Measurements from ENCODE around the gene FGD4.

FGD4 gene

GRCh38 chr12:32366714-32367113 lies 32.6 kb upstream of the FGD4 start:
- H3K36me3 ChIP-seq (ENCODE audit: insufficient read depth, low read length): peaks cover 4% of the 10 kb centered on the region; the same call in 1 of the 2 replicates
- no peak for ATAC-seq (ENCODE audit: insufficient read depth, low read depth)
- H3K4me1 ChIP-seq (ENCODE audit: insufficient read depth, low read length): no peaks in the 10 kb centered on the region
- H3K9me3 ChIP-seq (ENCODE audit: insufficient read depth, low read length, severe bottlenecking): no peaks in the 10 kb centered on the region
- no peaks in the 10 kb centered on the region for H4K20me1 ChIP-seq (ENCODE audit: insufficient read depth, low read length)
- no peaks in the 10 kb centered on the region for H3K27me3 ChIP-seq (ENCODE audit: insufficient read depth, low read length, poor library complexity)
- DNase-seq: no peak
- no peak overlapping the region for H3K9ac ChIP-seq (ENCODE audit: low read depth, low read length)
- H3K27ac ChIP-seq (ENCODE audit: low read length): no peak overlapping the region
- no peaks in the 10 kb centered on the region for H3K79me2 ChIP-seq (ENCODE audit: insufficient read depth, low read length)
- H3K4me3 ChIP-seq (ENCODE audit: low read depth in 1 of 2, low read length in 2 of 2): no peak overlapping the region
- no peak overlapping the region for H2AFZ ChIP-seq (ENCODE audit: low read depth, low read length)
- TF ChIP-seq EZH2 (IDR thresholded peaks at IDR 0.05; ENCODE audit: borderline replicate concordance, low read depth, low read length, severe bottlenecking) (no peak), CTCF (IDR thresholded peaks at IDR 0.05; ENCODE audit: borderline replicate concordance, extremely low read depth, low read length, poor library complexity, severe bottlenecking) (no peak)
- no peak overlapping the region for H3K4me2 ChIP-seq (ENCODE audit: insufficient read depth, low read length)

GRCh38 chr12:32367381-32367780 lies 32.0 kb upstream of the FGD4 start:
- H3K27me3 ChIP-seq (ENCODE audit: insufficient read depth, low read length, poor library complexity): no peaks in the 10 kb centered on the region
- no peaks in the 10 kb centered on the region for H3K9me3 ChIP-seq (ENCODE audit: insufficient read depth, low read length, severe bottlenecking)
- no peak for ATAC-seq (ENCODE audit: insufficient read depth, low read depth)
- peaks cover 4% of the 10 kb centered on the region; the same call in 1 of the 2 replicates for H3K36me3 ChIP-seq (ENCODE audit: insufficient read depth, low read length)
- H4K20me1 ChIP-seq (ENCODE audit: insufficient read depth, low read length): no peaks in the 10 kb centered on the region
- no peaks in the 10 kb centered on the region for H3K4me1 ChIP-seq (ENCODE audit: insufficient read depth, low read length)
- H2AFZ ChIP-seq (ENCODE audit: low read depth, low read length): no peak overlapping the region
- H3K27ac ChIP-seq (ENCODE audit: low read length): no peak overlapping the region
- no peak for TF ChIP-seq CTCF (IDR thresholded peaks at IDR 0.05; ENCODE audit: borderline replicate concordance, extremely low read depth, low read length, poor library complexity, severe bottlenecking)
- TF ChIP-seq EZH2 (IDR thresholded peaks at IDR 0.05; ENCODE audit: borderline replicate concordance, low read depth, low read length, severe bottlenecking): no peak
- H3K9ac ChIP-seq (ENCODE audit: low read depth, low read length): no peak overlapping the region
- H3K4me2 ChIP-seq (ENCODE audit: insufficient read depth, low read length): no peak overlapping the region
- H3K79me2 ChIP-seq (ENCODE audit: insufficient read depth, low read length): no peaks in the 10 kb centered on the region
- H3K4me3 ChIP-seq (ENCODE audit: low read depth in 1 of 2, low read length in 2 of 2): no peak overlapping the region
- DNase-seq: no peak

GRCh38 chr12:32369202-32369601 lies 30.2 kb upstream of the FGD4 start:
- Histone ChIP-seq H3K4me3 (ENCODE audit: low read depth in 1 of 2, low read length in 2 of 2) (no peak overlapping the region), H4K20me1 (ENCODE audit: insufficient read depth, low read length) (no peaks in the 10 kb centered on the region), H2AFZ (ENCODE audit: low read depth, low read length) (no peak overlapping the region), H3K9me3 (ENCODE audit: insufficient read depth, low read length, severe bottlenecking) (no peaks in the 10 kb centered on the region), H3K36me3 (ENCODE audit: insufficient read depth, low read length) (peaks cover 4% of the 10 kb centered on the region; the same call in 1 of the 2 replicates), H3K9ac (ENCODE audit: low read depth, low read length) (no peak overlapping the region), H3K4me1 (ENCODE audit: insufficient read depth, low read length) (no peaks in the 10 kb centered on the region), H3K27ac (ENCODE audit: low read length) (no peak overlapping the region), H3K79me2 (ENCODE audit: insufficient read depth, low read length) (no peaks in the 10 kb centered on the region), H3K4me2 (ENCODE audit: insufficient read depth, low read length) (no peak overlapping the region), H3K27me3 (ENCODE audit: insufficient read depth, low read length, poor library complexity) (no peaks in the 10 kb centered on the region)
- DNase-seq (no peak), ATAC-seq (ENCODE audit: insufficient read depth, low read depth) (peak; percentile 57)
- TF ChIP-seq CTCF (IDR thresholded peaks at IDR 0.05; ENCODE audit: borderline replicate concordance, extremely low read depth, low read length, poor library complexity, severe bottlenecking) (no peak), EZH2 (IDR thresholded peaks at IDR 0.05; ENCODE audit: borderline replicate concordance, low read depth, low read length, severe bottlenecking) (no peak)
